ENCODE data around the gene ZNF592. TPM values are rescaled to one million over a fixed set of nuclear protein-coding genes. Genes with fewer than 3 reads are reported as not detected.

The ZNF592 gene
- total RNA-seq, 1 experiment from 2014 or later: 34.6 TPM

GRCh38 chr15:84810073-84810840, 61.9 kb downstream of the ZNF592 start:
- Histone ChIP-seq H3K23me2 (ENCODE audit: insufficient read length, low read depth, low read length, poor library complexity, severe bottlenecking) (no peaks in the 10 kb centered on the region), H2BK15ac (ENCODE audit: low read depth, low read length) (no peak overlapping the region), H3K4me1 (ENCODE audit: insufficient read depth, low read length) (no peaks in the 10 kb centered on the region), H3K23ac (ENCODE audit: insufficient read length, low read depth, low read length) (no peak overlapping the region), H2AFZ (ENCODE audit: low read length) (no peak overlapping the region), H3K27ac (ENCODE audit: insufficient read length, low read depth, low read length) (no peak overlapping the region), H3K18ac (ENCODE audit: insufficient read length, low read depth, low read length) (no peak overlapping the region), H3K9ac (ENCODE audit: extremely low read depth, insufficient read length, low read length) (no peak overlapping the region), H3K14ac (ENCODE audit: insufficient read depth, low read length) (no peak overlapping the region), H4K5ac (ENCODE audit: insufficient read length, low read depth, low read length) (no peak overlapping the region), H3K4me2 (ENCODE audit: insufficient read depth, insufficient read length, low read length) (no peak overlapping the region), H4K8ac (replicated peaks; ENCODE audit: insufficient read length, low read depth, low read length) (no peak overlapping the region), H3K56ac (ENCODE audit: insufficient read length, low read depth, low read length) (no peak overlapping the region), H2BK12ac (ENCODE audit: insufficient read length, low read depth, low read length) (no peak overlapping the region), H2BK20ac (ENCODE audit: low read depth, low read length, poor library complexity, severe bottlenecking) (no peak overlapping the region), H3K4ac (ENCODE audit: low read depth, low read length) (no peak overlapping the region), H3K9me3 (ENCODE audit: control insufficient read depth, low read depth, low read length) (no peaks in the 10 kb centered on the region), H2AK5ac (ENCODE audit: insufficient read length, low read length) (no peak overlapping the region), H3K27me3 (ENCODE audit: insufficient read depth, low read length) (no peaks in the 10 kb centered on the region), H2BK120ac (ENCODE audit: low read depth, low read length, poor library complexity, severe bottlenecking) (no peak overlapping the region), H3K79me2 (ENCODE audit: insufficient read depth, low read length) (no peaks in the 10 kb centered on the region), H2BK5ac (ENCODE audit: insufficient read length, low read length) (no peak overlapping the region), H4K91ac (ENCODE audit: insufficient read length, low read depth, low read length) (no peak overlapping the region), H4K20me1 (ENCODE audit: control insufficient read depth, insufficient read depth, insufficient read length) (no peaks in the 10 kb centered on the region), H3T11ph (ENCODE audit: low read length) (no peak overlapping the region), H3K79me1 (ENCODE audit: insufficient read depth, low read depth, low read length, poor library complexity, severe bottlenecking) (no peaks in the 10 kb centered on the region)
- H3K9me3 Mint-ChIP-seq: no peaks in the 10 kb centered on the region
- no peaks in the 10 kb centered on the region; a peak in 1 of 7 replicates for H3K36me3 Mint-ChIP-seq (ENCODE audit: insufficient read depth in 1 of 3, low read depth in 3 of 3)
- H3K27me3 Mint-ChIP-seq (ENCODE audit: low read depth): no peaks in the 10 kb centered on the region
- H3K4me1 Mint-ChIP-seq: no peaks in the 10 kb centered on the region; a peak in 1 of 4 replicates
- DNase-seq: no peak
- no peak for TF ChIP-seq CTCF (conservative IDR thresholded peaks at IDR 0.05)
- WGBS (ENCODE audit: extremely low coverage, insufficient read length, low lambda C conversion rate): no CpG with 5 or more reads among the region's 7 CpGs
- H3K27ac Mint-ChIP-seq: no peak overlapping the region; a peak in 1 of 7 replicates
- H3K4me3 Mint-ChIP-seq: no peak overlapping the region

Data from H9 (cell line).